Body of pancreas (tissue), 4 donors: ENCODE data around the gene F8.

Source experiments
- POLR2A ChIP-seq, 3 donors: fragments of 450-650 bp; IDR thresholded peaks; one replicate each; pipeline ENCODE4 v1.6.1; 2016; ENCODE audit warnings: antibody characterized with exemption in 3 of 3, mild to moderate bottlenecking in 2 of 3
- TF ChIP-seq, protein P1 (sequence below), 7 experiments: fragments of 450-650 bp in 4 of 7; fragments of 200-600 bp in 3 of 7; sonication (generic) in 3 of 7; IDR thresholded peaks; one replicate each; pipeline ENCODE4 v1.5.1; 2016 to 2019; ENCODE audit warnings: antibody characterized with exemption in 7 of 7

GRCh38 chrX:155001873-155002272 lies 20.6 kb downstream of the F8 start:
- TF ChIP-seq, protein P1, sequence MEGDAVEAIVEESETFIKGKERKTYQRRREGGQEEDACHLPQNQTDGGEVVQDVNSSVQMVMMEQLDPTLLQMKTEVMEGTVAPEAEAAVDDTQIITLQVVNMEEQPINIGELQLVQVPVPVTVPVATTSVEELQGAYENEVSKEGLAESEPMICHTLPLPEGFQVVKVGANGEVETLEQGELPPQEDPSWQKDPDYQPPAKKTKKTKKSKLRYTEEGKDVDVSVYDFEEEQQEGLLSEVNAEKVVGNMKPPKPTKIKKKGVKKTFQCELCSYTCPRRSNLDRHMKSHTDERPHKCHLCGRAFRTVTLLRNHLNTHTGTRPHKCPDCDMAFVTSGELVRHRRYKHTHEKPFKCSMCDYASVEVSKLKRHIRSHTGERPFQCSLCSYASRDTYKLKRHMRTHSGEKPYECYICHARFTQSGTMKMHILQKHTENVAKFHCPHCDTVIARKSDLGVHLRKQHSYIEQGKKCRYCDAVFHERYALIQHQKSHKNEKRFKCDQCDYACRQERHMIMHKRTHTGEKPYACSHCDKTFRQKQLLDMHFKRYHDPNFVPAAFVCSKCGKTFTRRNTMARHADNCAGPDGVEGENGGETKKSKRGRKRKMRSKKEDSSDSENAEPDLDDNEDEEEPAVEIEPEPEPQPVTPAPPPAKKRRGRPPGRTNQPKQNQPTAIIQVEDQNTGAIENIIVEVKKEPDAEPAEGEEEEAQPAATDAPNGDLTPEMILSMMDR (IDR thresholded peaks at IDR 0.05), result no peak
- no peak for TF ChIP-seq POLR2A (IDR thresholded peaks at IDR 0.05)
